GM10266 (cell line): ENCODE measurements around the gene CHSY1.

ENCODE experiments used
- DNase-seq: peaks from one replicate; pipeline ENCODE4 v3.0.0; 2012; ENCODE audit errors: extremely low spot score
- TF ChIP-seq, protein P1 (sequence below): IDR thresholded peaks from 2 replicates; pipeline ENCODE4 v1.5.1; 2012; ENCODE audit warnings: mild to moderate bottlenecking, low read depth; ENCODE audit not compliant: control insufficient read depth, insufficient read depth; ENCODE audit errors: missing control alignments

The CHSY1 gene

DNA sequence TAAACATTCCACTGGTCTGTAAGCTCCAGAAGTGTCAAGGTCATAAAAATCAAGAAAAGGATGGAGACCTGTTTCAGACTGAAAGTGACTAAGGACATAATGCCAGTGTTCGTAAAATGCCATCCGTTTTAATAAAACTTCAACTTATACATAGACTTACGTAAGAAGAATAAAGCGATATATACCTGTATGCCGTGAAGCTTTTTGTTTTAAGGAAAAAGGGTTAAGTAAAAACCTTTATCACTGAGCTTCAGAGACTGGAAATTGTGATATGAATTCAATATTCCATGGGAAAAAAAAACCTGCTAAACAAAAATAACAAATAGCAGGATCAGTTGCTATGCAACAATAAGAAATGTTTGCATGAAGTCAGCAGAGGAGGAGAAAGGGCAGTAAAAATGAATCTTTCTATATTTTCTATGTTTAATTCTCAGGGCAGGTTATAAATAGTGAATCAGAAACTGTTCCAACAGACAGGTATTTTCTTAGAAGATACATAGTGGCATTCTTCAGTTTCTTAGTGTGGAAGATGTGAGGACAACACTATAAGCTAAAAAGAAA is 42.5 kb downstream of the CHSY1 start:
- no peak for DNase-seq
- TF ChIP-seq, protein P1, sequence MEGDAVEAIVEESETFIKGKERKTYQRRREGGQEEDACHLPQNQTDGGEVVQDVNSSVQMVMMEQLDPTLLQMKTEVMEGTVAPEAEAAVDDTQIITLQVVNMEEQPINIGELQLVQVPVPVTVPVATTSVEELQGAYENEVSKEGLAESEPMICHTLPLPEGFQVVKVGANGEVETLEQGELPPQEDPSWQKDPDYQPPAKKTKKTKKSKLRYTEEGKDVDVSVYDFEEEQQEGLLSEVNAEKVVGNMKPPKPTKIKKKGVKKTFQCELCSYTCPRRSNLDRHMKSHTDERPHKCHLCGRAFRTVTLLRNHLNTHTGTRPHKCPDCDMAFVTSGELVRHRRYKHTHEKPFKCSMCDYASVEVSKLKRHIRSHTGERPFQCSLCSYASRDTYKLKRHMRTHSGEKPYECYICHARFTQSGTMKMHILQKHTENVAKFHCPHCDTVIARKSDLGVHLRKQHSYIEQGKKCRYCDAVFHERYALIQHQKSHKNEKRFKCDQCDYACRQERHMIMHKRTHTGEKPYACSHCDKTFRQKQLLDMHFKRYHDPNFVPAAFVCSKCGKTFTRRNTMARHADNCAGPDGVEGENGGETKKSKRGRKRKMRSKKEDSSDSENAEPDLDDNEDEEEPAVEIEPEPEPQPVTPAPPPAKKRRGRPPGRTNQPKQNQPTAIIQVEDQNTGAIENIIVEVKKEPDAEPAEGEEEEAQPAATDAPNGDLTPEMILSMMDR = no peak

- DNase-seq = no peak
- TF ChIP-seq, protein P1 = no peak
Observed at GRCh38 chr15:101207867-101208288, 44.0 kb downstream of the CHSY1 start.

GRCh38 chr15:101206176-101206591 is 45.7 kb downstream of the CHSY1 start:
- no peak for DNase-seq
- TF ChIP-seq, protein P1 = no peak

- no peak for DNase-seq
- TF ChIP-seq, protein P1 = no peak
Observed at GRCh38 chr15:101204739-101205535, 46.9 kb downstream of the CHSY1 start.

GRCh38 chr15:101203607-101204189 is 48.1 kb downstream of the CHSY1 start:
- no peak for DNase-seq
- TF ChIP-seq, protein P1 = no peak

- DNase-seq = no peak
- TF ChIP-seq, protein P1 = no peak
Observed at GRCh38 chr15:101203029-101203573, 48.7 kb downstream of the CHSY1 start.
